ENCODE results near the gene PRSS27.

PRSS27 gene

GRCh38 chr16:2720064-2720457, at the start of gene PRSS27:
Gene PRSS27 (minus strand): TSS chr16:2720224. CDS start chr16:2720160, 64 bp downstream.
- no peak for DNase-seq

GRCh38 chr16:2769675-2770056, 49.6 kb upstream of the PRSS27 start:
- no peak for DNase-seq

- DNase-seq: no peak
Measured at GRCh38 chr16:2769100-2769529, 49.1 kb upstream of the PRSS27 start.

- no peak for DNase-seq
Measured at GRCh38 chr16:2768403-2769089, 48.5 kb upstream of the PRSS27 start.

GRCh38 chr16:2767891-2768290, 47.9 kb upstream of the PRSS27 start:
- DNase-seq: no peak

GRCh38 chr16:2767140-2767731, 47.2 kb upstream of the PRSS27 start:
- DNase-seq: no peak

- no peak for DNase-seq
Measured at GRCh38 chr16:2766430-2767139, 46.6 kb upstream of the PRSS27 start.

GRCh38 chr16:2765462-2766404, 45.7 kb upstream of the PRSS27 start:
- no peak for DNase-seq

- DNase-seq: no peak
Measured at GRCh38 chr16:2764718-2765117, 44.7 kb upstream of the PRSS27 start.

- DNase-seq: no peak
Measured at GRCh38 chr16:2763173-2763572, 43.1 kb upstream of the PRSS27 start.

GRCh38 chr16:2762711-2763110, 42.7 kb upstream of the PRSS27 start:
- DNase-seq: no peak

GRCh38 chr16:2761886-2762583, 42.0 kb upstream of the PRSS27 start:
- no peak for DNase-seq

- DNase-seq: no peak
Measured at GRCh38 chr16:2761472-2761871, 41.4 kb upstream of the PRSS27 start.

- no peak for DNase-seq
Measured at GRCh38 chr16:2757344-2757743, 37.3 kb upstream of the PRSS27 start.

GRCh38 chr16:2756288-2757015, 36.4 kb upstream of the PRSS27 start:
- DNase-seq: no peak

- no peak for DNase-seq
Measured at GRCh38 chr16:2755158-2755557, 35.1 kb upstream of the PRSS27 start.

GRCh38 chr16:2753733-2754020, 33.7 kb upstream of the PRSS27 start:
- no peak for DNase-seq

- DNase-seq: peak; percentile 79
Measured at GRCh38 chr16:2752850-2753732, 33.1 kb upstream of the PRSS27 start.

- peak; percentile 98 for DNase-seq
Measured at GRCh38 chr16:2752035-2752849, 32.2 kb upstream of the PRSS27 start, which contains the start of gene SRRM2. Gene SRRM2 (plus strand): TSS chr16:2752638. CDS start chr16:2756365, 3,727 bp downstream.

GRCh38 chr16:2751577-2752034, 31.6 kb upstream of the PRSS27 start:
- no peak for DNase-seq
